GM21528 (cell line): ENCODE results near the gene HSPA12A.
A peak's percentile ranks its signal among the peaks of the same experiment; 100 is the strongest.

Experiments
- ATAC-seq: cut with Tn5 transposase; IDR thresholded peaks from one replicate; pipeline ENCODE4 v1.9.1; 2021; ENCODE audit warnings: mild to moderate bottlenecking, moderate library complexity; ENCODE audit not compliant: unreplicated experiment, low FRiP score

The HSPA12A gene, protein sequence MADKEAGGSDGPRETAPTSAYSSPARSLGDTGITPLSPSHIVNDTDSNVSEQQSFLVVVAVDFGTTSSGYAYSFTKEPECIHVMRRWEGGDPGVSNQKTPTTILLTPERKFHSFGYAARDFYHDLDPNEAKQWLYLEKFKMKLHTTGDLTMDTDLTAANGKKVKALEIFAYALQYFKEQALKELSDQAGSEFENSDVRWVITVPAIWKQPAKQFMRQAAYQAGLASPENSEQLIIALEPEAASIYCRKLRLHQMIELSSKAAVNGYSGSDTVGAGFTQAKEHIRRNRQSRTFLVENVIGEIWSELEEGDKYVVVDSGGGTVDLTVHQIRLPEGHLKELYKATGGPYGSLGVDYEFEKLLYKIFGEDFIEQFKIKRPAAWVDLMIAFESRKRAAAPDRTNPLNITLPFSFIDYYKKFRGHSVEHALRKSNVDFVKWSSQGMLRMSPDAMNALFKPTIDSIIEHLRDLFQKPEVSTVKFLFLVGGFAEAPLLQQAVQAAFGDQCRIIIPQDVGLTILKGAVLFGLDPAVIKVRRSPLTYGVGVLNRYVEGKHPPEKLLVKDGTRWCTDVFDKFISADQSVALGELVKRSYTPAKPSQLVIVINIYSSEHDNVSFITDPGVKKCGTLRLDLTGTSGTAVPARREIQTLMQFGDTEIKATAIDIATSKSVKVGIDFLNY

DNA sequence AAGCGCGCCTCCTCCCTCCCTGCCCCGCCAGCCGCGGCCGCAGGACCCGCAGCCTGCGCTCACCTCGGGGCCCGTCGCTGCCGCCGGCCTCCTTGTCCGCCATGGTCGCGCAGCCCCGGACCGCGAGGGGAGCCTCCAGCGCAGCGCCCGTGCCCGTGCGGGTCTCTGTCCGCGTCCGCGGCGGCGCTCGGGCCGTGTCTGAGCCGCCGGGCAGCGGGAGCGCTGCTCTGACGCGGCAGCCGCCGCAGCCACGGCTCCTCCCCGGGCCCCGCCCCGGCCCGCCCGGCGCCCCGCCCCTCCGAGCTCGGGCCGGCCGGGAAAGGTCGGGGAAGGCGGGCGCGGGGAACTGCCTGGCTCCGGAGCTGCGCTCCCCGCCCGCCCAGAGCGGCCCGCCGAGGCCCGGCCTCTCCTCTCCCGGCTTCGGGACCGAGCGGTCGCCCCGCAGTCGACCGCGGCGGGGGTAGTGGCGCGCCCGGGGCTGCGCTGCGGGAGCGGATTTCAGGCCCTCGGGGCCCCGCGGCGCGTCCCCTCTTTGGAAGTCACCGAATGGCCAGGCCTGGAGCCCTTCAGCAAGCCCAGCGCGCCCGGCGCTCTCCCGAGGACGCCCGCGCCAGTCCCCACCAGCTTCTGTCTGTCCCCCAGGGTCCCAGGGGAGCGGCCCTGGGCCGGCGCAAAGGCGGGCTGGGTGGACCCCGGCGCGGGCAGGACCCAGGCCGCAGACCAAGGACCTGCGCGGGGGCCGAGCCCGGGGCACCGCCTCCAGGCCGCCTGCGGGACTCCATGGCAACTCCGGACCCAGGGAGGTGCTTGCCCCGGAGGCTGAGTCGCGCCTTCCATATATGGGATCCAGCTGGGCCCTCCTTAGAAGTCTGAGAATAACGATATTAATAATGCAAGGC lies at the start of gene HSPA12A:
Gene HSPA12A (minus strand): TSS at position 200 of the 899 bp plus-strand sequence. CDS start 97 bp downstream, at position 103.
- ATAC-seq, result peak; percentile 96

DNA sequence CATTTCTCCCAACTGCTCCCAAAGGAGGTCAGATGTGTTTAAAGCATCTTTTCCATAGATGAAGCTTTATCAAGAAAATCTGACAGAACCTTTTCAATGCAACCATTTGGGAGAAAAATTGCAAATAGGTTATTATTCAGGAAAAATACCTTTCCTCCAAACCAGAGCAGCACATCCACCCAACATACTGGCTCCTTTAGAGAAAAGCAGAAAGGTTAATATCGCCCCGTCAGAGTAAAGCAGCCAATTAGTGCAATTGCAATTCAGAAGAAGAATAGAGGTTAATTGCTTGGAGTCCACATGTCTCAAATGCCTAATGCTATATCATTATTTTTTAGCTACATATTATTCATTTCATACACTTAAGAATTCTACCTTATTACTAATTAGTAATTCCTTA lies 48.9 kb upstream of the HSPA12A start:
- ATAC-seq, result no peak

DNA sequence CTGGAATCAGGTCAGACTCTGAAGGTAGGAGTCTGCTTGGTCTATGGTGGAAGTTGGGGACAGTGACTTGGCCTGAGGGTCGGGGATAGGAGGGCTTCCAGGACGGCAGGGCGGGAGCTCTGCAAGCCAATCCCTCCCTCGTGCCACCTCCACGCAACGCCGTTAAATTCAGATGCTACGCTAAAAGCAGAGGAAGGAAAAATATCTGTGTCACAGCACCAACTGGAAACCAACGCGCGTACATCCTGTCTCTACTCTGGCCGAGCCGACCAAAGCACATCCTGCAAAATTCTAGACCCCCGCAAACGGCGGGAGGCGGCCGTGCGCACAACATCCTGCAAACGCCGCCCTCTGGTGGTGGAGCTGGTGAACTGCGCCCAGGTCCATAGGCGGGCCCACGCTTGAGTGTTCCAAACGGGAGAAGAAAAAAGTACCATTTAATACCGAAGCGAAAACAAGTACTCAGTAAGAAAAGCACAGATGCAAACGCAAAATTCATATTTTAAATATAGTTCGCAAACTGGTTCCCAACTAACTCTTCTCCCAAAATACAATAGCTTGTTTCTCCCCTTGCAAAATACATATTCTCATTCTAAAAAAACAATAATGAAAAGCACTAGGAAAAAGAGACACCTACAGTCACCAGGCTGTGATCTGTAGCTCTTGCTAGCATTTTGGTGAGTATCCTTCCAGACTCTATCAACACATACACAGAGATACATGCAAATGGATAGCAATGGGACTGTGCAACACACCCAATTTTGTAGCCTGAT lies 45.7 kb upstream of the HSPA12A start:
- peak; percentile 92 for ATAC-seq

DNA sequence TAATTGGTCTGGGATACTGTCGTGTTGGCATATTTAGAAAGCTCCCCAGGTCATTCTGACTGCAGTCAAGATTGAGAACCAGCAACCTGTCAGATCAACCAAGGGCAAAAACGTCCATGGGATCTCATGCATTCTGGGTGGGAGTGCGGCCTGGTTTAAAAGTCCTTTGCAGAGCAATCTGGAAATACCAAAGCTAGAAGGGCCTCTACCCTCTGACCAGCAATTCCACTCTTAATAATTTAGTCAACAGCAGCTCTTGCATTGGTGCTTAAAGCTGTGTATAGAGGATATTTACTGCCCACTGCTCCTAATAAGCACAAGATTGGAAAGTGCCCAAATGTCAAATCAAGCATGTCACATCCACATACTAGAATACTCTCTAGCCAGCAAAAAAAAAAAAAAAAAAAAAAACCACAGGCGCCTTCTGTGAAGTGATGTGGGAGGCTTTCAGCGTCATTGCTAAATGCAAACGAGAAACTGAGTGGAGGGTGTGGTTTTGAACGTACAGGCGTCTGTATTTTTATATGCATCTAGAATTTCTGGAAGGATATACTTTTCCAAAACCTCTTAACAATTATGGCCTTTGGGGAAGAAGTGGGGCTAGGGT lies 44.8 kb upstream of the HSPA12A start:
- ATAC-seq, result no peak

DNA sequence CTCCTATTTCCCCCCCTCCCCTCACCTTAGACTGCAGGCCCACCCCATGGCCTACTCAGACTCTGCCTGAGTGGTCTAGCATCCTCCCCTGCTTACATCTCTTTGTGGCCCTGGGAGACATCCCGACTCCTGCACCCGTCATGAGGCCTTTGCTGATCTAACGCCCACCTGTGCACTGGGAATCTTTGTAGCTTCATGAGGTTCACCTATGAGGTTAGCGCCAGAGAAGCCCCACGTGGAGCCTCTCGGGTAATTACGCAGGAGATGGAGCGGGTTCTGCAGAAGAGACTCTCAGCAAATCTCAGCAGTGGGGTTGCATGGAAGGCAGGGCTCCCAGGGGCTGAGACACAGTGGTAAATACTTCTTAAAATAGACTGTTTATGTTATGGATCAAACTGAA lies 43.5 kb upstream of the HSPA12A start:
- no peak for ATAC-seq

DNA sequence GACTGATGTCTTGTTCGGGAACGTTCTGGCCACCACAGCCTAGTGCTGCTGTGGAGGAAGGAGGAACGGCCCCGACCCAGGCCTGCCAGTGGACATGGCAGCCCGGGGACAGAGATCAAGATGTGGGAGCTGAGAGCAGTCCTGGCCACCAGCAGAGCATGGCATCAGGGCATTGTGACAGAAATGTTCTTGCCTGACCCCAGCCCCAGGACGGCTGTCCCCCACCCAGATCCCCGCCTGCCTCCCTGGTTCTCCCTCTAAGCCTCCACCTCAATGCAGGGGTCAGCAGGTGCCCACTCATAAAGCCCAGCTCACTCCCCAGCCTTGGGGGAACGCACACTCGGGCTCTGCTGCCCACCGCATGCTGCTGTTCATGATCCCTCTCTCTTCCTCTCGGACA lies 42.9 kb upstream of the HSPA12A start:
- ATAC-seq, result no peak

DNA sequence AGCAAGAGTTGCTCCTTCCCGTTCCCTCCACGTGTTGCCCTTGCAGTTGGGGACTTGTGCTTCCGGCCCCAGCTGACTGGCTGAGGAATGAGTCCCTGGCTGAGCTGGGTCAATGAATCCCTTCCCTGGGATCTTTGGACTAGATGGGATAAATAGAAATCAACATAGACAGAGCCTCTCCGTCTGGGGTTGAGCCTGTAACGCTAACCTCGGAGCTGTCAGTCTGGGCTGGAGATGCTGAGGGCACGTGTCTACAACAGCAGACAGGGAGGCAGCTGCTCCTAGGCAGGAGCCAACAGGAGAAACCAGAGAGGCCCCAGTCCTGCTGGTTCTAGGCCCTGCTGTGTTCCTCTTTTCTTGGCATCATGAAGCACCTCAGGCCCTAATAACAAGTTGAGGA lies 42.3 kb upstream of the HSPA12A start:
- ATAC-seq, result no peak

DNA sequence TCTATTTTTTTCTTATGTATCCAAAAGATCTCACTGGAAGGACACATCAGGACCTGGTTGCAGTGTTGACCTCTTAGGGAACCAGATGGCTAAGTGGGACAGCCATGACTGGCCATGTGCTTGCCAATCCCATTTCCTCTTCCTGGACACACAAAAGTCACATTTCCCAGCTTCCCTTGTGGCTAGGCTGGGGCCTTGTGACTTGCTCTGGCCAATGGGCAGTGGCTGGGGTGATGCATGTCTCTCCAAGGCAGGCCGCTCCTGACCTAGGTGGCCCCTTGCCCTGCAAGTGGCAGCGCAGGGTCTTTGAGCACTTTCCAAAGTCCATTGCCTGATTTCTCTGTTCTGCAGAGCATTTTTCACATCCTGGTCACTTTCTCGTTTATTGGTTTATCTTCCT lies 41.7 kb upstream of the HSPA12A start:
- no peak for ATAC-seq

DNA sequence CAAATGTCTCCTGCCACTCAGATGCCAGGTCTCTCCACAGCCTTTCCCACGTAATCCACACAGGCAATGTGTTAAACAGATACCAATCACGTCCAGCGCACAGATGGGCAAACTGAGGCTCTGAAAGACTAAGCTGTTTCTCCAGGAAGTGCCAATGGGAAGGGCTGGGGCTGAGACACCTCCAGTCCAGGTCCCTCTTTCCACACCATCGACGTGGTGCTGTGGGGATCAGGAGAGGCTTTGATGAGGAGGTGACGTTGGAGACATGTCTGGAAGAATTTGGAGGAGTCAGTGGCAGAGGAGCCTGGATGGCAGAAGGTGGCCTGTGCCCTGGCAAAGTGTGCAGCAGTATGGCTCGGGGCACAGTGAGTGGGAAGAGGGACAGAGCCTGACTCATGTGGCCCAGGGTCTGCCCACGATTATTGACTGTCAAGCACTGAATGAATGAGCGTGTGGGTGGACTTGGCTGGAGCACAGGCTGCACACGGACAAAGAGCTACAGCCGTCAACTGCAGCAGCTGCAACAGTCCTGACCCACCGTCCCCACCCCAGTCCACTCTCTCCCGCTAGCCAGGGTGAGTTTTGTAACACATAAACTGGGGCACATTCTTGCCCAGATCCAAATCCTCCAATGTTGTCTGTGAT lies 40.8 kb upstream of the HSPA12A start:
- ATAC-seq, result no peak

DNA sequence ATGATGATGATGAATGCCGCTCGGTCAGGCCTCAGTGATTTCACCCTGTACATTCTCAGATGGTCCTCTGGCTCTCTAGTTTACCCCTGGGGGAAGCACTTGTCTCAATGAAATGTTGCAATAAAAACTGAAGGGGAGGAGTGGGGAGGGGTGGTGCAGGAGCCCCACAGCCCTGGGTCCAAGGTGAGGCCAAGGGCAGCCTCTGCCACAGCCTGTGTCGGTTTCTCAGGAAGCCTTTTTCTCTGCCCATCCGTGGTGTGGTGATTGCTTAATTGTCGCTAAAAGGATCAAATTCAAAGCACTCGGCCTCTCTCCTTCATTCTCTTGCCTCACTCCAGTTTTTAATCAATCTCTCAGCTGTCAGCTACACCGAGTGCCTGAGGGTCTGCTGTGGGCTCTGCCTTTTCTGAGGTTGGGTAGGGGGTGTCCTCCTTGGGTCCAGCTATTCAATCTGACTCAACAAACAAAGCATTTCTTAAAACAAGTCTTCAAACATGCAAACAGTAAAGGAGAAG lies 39.1 kb upstream of the HSPA12A start:
- no peak for ATAC-seq

DNA sequence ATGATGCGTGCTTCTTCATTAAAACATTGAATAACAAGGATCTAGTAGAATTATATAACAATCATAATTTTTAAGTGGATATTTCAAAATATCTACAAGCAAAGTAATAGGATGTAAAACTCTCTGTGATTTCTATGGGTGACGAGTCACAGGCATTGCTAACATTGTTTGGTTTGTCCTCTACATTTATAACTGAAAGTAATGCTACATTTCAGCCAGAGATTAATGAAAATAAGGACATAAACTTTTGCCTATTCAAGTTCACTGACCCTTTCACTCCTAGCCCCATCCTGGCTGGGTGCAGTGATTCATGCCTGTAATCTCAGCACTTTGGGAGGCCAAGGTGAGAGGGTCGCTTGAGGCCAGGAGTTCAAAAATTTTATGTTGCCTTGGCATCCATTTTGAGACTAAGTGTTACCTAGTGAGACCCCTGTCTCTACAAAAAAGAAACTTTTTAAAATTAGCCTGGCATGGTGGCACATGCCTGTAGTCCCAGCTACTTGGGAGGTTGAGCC lies 38.4 kb upstream of the HSPA12A start:
- ATAC-seq, result no peak

DNA sequence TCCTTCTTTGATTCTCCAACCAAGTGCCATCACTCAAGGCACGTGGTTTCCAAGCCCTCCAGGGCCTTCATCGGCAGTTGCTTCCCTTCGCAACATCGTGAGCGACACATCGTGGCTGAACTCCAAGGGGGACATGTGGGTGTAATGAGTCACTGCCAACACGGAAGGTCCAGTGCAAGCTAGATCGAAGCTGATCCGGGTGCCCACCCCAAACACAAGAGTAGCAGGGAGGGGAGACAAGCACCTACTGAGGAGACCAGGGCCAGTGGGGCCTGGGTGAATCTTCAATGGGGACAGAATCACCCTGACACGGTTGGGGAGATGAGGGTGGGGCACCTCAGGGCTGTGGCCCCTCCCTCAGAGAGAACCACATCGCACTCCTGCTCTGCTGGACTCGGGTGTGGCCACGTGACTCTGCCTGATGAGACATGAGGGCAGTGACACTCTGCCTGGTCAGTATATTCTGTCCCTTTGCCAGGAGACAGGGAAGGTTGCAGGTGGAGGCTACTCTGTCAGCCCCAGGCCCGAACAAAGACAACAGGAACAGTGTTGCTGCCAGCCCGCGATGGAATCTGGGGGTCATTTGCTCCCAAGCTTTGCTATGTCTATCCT lies 36.8 kb upstream of the HSPA12A start:
- no peak for ATAC-seq

DNA sequence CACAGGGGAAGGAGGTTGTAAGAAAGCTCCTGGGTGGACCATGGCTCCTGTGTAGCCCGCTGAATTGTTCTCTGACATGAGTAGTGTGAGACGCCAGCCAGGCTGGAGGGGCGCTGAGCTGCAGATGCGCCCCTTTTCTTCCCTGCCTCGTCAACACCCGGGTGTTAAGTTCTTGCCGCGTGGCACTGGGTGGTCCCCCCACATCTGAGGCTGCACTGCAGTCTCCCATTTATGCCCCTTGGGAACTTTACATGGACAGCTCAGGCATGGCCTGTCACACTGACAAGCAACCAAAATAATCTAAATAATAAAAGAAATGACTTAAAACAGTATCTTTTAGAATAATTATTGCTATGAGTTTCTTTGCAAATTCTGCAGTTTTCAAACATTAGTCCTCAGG lies 34.6 kb upstream of the HSPA12A start:
- no peak for ATAC-seq

DNA sequence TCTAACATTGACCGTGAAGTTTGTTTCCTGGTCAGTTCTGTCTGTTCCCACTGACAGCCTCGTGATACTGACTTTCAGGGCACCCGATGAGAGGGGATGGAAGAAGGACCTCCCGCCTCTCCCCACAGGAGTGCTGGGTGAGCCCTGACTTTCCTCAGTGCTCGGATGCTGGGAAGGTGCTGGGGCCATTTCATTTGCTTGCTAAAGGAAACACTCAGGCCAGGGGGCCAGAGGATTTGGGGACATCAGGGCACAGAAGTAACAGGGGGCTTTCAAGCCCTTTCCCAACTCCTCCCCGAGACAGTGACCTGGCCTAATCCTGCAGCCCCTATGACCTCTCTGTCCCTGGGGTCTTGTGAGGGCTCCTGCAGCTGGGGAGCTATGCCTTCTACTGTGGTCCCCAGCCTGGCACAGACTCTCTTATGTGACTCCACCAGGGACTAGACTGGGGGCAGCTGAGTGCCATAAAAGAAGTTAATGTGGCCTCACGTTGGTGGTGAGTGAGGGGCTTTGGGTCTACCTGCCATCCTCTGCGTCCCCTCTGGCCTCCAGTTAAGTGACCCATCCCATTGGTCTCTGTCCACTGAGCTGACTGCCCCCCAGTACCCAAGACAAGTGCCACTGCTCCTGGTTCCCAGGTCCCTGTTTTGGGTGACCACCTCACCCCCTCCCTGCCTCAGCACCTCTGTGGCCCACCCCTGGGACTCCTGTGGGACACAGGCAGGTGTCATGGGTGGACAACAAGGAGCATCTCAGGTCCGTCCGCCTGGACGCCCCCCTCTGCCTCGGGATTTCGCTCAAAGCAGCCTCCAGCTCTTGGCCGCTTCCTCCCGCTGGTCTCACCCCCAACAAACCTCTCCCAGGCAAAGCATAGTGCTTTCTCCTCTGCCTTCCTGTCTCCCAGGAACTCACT lies 33.4 kb upstream of the HSPA12A start:
- ATAC-seq, result no peak

DNA sequence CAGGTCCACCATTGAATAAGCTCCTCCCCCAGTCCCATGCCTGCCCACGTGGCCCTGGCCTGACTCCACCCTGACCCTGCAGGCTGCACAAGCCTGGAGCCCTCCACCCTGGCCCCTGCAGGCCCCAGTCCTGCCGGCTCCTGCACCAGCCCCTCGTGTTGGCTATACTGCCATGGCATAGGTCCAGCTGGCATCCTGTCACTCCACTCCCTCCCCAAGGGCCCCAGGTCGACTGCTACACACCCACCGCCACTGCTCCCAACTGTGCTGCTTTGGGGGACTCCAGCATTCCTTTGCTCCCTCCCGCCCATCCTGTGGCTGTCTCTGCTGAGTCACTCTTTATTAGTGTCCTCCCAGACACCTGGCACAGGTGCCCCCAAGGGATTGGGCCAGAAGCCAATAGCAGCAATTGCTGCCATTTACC lies 32.4 kb upstream of the HSPA12A start:
- ATAC-seq, result no peak

DNA sequence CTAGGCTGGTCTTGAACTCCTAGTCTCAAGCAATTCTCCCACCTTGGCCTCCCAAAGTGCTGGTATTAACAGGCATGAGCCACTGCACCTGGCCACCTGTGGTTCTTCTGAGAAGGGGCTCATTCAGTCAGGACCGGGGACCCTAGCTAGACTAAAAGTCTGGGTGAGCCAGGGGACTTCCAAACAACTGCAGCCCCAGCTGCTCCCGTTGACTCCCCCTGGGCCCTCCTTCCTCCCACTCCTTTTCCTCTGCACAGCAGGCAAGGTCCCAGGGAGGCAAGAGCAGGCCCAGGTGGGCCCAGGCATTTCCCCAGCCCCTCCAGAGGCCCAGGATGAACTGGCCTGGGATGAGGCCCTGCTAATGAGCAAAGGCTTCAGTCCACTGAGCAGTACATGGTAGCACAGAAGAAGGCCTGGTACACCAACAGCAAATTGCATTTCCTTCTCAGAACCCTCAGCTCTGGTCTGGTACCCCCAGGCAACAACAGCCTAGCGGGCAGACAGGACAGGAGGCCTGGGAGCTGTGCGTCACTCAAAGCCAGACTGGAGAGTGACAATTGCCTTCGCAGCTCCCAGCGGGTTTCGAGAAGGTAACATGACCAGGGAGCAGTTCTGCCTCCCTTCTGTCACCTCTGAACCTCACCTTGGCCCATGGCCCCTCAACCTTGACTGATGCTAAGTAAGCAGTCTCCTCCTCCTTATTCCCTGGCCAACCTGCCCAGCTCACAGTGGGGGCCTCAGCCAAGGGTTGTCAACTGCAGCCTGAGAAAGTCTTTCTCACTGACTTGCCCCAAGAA lies 30.7 kb upstream of the HSPA12A start:
- no peak for ATAC-seq
